ENCODE measurements around the gene ANKRD24.
"Not testable (repeated sequence)": the region's sequence is repeated elsewhere in the genome, so short reads cannot be mapped to it uniquely, and the experiment has no call there.

The ANKRD24 gene

GRCh38 chr19:4268816-4269430 lies 86.4 kb downstream of the ANKRD24 start:
- no peak for DNase-seq (ENCODE audit: low spot score)

GRCh38 chr19:4272894-4273293 lies 90.4 kb downstream of the ANKRD24 start:
- no peak for DNase-seq (ENCODE audit: low spot score)

GRCh38 chr19:4274321-4274686 lies 91.8 kb downstream of the ANKRD24 start:
- not testable (repeated sequence) for DNase-seq (ENCODE audit: low spot score)
